HFFc6 (cell line): Measurements from ENCODE around the gene KATNA1. TPM values are rescaled to one million over a fixed set of nuclear protein-coding genes. Genes with fewer than 3 reads are reported as not detected.
A peak's percentile ranks its signal among the peaks of the same experiment; 100 is the strongest.

Source experiments
- DNase-seq: peaks from one replicate; pipeline ENCODE4 v3.0.0-alpha.2; 2018
- H3K27ac Mint-ChIP-seq: 2 replicates; pipeline ENCODE4 v1.8.0; 2020; ENCODE audit warnings: mild to moderate bottlenecking, mixed read lengths
- H3K27me3 Mint-ChIP-seq: 2 replicates; pipeline ENCODE4 v1.8.0; 2021; ENCODE audit warnings: mild to moderate bottlenecking, moderate library complexity, mixed read lengths; ENCODE audit not compliant: insufficient read depth
- H3K36me3 Mint-ChIP-seq: 2 replicates; pipeline ENCODE4 v1.8.0; 2021; ENCODE audit warnings: low read depth, mixed read lengths
- H3K4me1 Mint-ChIP-seq: 2 replicates; pipeline ENCODE4 v1.8.0; 2020; ENCODE audit warnings: low read depth, mixed read lengths
- H3K4me3 Mint-ChIP-seq: 2 replicates; pipeline ENCODE4 v1.8.0; 2020; ENCODE audit warnings: mild to moderate bottlenecking, moderate library complexity, mixed read lengths
- H3K9me3 Mint-ChIP-seq: 2 replicates; pipeline ENCODE4 v1.8.0; 2020; ENCODE audit warnings: mild to moderate bottlenecking, mixed read lengths
- total RNA-seq, 6 experiments: library from RNA; stranded (reverse); fragmentation: NEBNext Ultra II Directional; extraction: Animal tissue kit (Norgen Biotek cat#: 25700); gene quantifications; 2 replicates in 1 of 6; 3 replicates in 5 of 6; pipeline ENCODE4 v1.2.3, GENCODE V29; 2021
- TF ChIP-seq, protein P1 (sequence below): fragments of 200-600 bp; sonication (generic); IDR thresholded peaks from 2 replicates; pipeline ENCODE4 v1.5.0; 2021; ENCODE audit warnings: antibody characterized with exemption, mild to moderate bottlenecking

The KATNA1 gene
- total RNA-seq, 6 experiments from 2014 or later: 14.5 to 16.6 (median 16.1) TPM

DNA sequence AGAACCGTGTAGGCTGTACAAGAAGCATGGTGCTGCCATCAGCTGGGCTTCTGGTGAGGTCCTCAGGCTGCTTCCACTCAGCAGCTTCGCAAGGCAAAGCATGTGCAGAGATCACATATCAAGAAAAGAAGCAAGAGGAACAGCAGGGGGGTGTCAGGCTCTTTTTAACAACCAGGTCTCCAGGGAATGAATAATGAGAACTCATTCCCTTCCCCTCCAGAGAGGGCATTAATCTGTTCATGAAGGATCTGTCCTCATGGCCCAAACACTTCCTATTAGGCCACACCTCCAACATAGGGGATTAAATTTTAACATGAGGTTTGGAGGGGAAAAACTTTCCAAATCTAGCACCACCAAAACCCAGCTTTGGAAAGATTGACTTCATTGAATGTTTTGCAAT is 62.4 kb downstream of the KATNA1 start:
- peaks cover 5% of the 10 kb centered on the region; the same call in 1 of the 2 replicates for H3K36me3 Mint-ChIP-seq
- H3K27ac Mint-ChIP-seq: no peak overlapping the region
- no peaks in the 10 kb centered on the region for H3K4me1 Mint-ChIP-seq

DNA sequence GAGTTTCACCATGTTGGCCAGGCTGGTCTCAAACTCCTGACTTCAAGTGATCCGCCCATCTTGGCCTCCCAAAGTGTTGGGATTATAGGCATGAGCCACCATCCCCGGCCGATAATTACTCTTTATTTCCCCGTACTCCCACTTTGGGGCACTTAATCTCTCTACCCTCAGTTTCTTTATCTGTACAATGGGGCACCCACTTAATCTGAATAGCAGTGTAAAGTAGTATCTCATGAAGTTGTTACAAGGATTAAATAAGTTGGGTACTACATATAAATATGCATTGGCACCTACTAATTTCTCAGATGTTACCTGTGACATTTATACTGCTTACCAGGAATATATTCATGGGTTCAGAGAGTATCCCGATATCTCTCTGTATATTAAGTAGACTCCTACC is 67.2 kb downstream of the KATNA1 start:
- no peak for DNase-seq
- no peaks in the 10 kb centered on the region for H3K9me3 Mint-ChIP-seq
- H3K4me1 Mint-ChIP-seq: no peaks in the 10 kb centered on the region
- peaks cover 10% of the 10 kb centered on the region; the same call in 1 of the 2 replicates for H3K36me3 Mint-ChIP-seq
- TF ChIP-seq, protein P1, sequence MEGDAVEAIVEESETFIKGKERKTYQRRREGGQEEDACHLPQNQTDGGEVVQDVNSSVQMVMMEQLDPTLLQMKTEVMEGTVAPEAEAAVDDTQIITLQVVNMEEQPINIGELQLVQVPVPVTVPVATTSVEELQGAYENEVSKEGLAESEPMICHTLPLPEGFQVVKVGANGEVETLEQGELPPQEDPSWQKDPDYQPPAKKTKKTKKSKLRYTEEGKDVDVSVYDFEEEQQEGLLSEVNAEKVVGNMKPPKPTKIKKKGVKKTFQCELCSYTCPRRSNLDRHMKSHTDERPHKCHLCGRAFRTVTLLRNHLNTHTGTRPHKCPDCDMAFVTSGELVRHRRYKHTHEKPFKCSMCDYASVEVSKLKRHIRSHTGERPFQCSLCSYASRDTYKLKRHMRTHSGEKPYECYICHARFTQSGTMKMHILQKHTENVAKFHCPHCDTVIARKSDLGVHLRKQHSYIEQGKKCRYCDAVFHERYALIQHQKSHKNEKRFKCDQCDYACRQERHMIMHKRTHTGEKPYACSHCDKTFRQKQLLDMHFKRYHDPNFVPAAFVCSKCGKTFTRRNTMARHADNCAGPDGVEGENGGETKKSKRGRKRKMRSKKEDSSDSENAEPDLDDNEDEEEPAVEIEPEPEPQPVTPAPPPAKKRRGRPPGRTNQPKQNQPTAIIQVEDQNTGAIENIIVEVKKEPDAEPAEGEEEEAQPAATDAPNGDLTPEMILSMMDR: no peak
- H3K27ac Mint-ChIP-seq: no peak overlapping the region
- H3K4me3 Mint-ChIP-seq: no peak overlapping the region
- no peaks in the 10 kb centered on the region; the same call in 1 of the 2 replicates for H3K27me3 Mint-ChIP-seq

More for the DNA sequence above, 62.4 kb downstream of the KATNA1 start:
- no peak for DNase-seq
- Mint-ChIP-seq H3K27me3 (no peaks in the 10 kb centered on the region), H3K9me3 (no peaks in the 10 kb centered on the region), H3K4me3 (no peak overlapping the region)
- TF ChIP-seq, protein P1: no peak

DNA sequence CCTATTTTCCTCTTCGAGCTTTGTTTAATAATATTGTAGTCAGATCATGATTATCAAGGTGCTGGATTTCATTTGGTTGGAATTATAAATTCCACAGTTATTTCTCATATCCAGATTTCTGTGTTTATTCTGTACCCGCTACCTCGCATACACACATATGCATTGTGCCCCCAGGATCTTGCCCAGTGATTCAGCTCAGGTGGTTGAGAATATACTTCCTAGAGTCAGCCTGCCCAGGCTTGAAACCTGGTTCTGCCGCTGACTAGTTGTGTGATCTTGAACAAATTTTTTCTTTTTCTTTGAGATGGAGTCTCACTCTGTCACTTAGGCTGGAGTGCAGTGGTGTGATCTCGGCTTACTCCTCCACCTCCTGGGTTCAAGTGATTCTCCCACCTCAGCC is 67.6 kb downstream of the KATNA1 start:
- H3K9me3 Mint-ChIP-seq: no peaks in the 10 kb centered on the region
- no peak overlapping the region for H3K4me3 Mint-ChIP-seq
- H3K27ac Mint-ChIP-seq: no peak overlapping the region
- no peaks in the 10 kb centered on the region for H3K4me1 Mint-ChIP-seq
- TF ChIP-seq, protein P1: no peak
- H3K36me3 Mint-ChIP-seq: peaks cover 7% of the 10 kb centered on the region; the same call in 1 of the 2 replicates
- H3K27me3 Mint-ChIP-seq: no peaks in the 10 kb centered on the region; the same call in 1 of the 2 replicates
- DNase-seq: no peak

DNA sequence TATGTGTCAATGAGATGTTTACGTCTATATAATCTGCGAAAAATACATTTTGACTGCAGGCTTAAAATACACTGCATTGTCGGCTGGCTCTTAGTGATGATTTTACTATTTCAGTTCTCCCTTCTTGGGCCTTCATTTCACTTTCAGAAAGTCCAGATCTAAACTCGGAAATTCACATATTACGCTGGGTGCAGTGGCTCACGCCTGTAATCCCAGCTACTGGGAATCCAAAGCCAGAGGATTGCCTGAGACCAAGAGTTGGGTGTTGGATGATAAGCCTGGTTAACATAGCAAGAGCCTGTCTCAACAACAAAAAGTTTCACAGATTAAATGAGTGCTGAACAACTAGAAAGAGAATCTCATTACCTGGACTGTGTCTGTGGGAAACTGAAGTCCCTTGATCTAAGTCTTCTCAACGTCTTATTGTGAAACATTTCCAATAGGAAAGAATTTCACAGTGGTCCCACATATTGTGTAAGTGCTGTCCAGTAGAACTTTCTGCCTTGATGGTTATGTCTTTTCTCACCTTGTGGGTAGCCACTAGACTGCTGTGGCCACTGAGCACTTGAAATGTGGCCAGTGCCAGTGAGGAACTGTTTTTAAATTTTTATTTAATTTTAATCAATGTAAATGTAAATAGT is 80.4 kb downstream of the KATNA1 start:
- Mint-ChIP-seq H3K36me3 (no peaks in the 10 kb centered on the region), H3K27me3 (no peaks in the 10 kb centered on the region), H3K4me1 (peaks cover 34% of the 10 kb centered on the region), H3K4me3 (peak overlapping the region; percentile 57; the same call in 1 of the 2 replicates), H3K27ac (no peak overlapping the region), H3K9me3 (no peaks in the 10 kb centered on the region)
- TF ChIP-seq, protein P1: no peak
- DNase-seq: no peak

DNA sequence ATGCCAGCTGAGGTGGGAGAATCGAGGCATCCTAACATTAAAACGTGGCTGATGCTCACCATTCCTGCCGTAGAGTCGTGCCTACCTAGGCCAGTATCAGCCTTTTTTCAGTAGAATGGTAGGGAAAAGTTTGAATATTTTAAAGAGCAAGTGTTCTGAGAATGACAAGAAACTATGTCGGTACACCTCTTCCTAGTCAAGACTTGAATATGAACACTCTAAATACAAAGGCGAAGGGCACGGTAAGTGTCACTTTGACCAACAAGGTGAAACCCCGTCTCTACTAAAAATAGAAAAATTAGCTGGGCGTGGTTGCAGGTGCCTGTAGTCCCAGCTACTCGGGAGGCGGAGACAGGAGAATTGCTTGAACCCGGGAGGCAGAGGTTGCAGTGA is 81.3 kb downstream of the KATNA1 start:
- no peaks in the 10 kb centered on the region for H3K27me3 Mint-ChIP-seq
- H3K4me1 Mint-ChIP-seq: peaks cover 34% of the 10 kb centered on the region
- peak overlapping the region; percentile 84 for H3K27ac Mint-ChIP-seq
- peak overlapping the region; percentile 91 for H3K4me3 Mint-ChIP-seq
- DNase-seq: no peak
- H3K9me3 Mint-ChIP-seq: no peaks in the 10 kb centered on the region
- no peaks in the 10 kb centered on the region for H3K36me3 Mint-ChIP-seq
- TF ChIP-seq, protein P1: no peak
